Measurements from ENCODE around the gene TGFBR3. TPM values are rescaled to one million over a fixed set of nuclear protein-coding genes. Genes with fewer than 3 reads are reported as not detected.

TGFBR3 gene
- total and polyA plus RNA-seq, 7 donors: 5.1 to 24.5 (median 8.9) TPM

DNA sequence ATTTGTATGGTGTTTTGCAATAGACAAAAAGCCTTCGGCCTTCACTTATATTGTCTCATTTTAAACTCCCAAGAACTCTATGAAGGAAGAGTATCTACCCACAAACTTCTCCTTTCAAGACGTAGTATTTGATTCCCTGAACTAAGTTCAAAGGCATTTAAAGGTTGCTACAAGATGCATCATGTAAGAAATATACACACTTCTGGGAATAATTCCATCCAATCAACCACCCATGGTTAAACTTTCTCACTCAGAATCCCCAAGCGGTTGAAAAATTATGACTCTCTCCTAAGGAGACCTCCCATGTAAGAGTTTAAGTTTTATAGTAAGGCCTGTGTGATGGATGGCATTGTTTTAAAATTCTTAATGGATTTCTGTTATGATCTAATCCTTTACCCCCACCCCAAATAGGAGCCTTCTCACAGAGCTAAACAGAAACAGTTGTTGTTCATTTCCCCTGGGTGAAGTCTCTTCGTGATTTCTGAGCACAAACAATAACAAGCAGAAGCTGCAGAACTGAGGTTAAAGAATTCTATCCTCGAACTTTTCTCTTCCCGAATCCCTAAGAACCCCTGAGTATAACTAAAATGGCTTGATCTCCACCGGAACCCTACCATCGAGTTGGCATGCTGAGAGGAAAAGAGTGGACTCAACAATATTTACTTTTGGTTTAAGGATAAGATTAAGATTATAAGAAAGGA is 185.0 kb downstream of the TGFBR3 start:
- 59 to 69% (median 59%) methylated on average over 8 of the region's 8 CpGs for WGBS, 3 donors

DNA sequence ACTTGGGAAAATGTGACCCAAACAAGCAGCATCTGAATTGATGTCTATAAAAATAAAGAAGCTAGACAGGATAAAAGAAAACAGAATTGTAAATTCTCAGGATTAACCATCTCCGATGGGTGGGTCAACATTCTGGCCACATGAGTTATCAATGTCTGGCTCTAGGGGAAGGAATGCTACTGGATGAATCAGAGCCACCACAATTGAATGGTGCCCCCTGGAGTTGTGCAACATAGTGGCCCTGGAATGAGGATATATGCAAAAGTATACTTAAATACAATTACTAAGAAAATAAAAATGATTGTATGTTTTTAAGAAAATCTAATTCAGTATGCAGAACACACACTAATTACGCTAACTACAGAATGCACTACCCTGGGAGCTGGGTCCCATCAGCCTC is 185.6 kb downstream of the TGFBR3 start:
- intact Hi-C loops (cut with DNase I): no loop called here
- Histone ChIP-seq H3K27me3 (ENCODE audit: insufficient read depth in 3 of 3, low read length in 2 of 3) (no peaks in the 10 kb centered on the region), H3K4me3 (no peak overlapping the region), H3K4me1 (peaks cover 6% of the 10 kb centered on the region), H3K27ac (no peak overlapping the region), H3K9me3 (no peaks in the 10 kb centered on the region), H3K36me3 (ENCODE audit: insufficient read depth in 1 of 2, low read depth in 1 of 2) (peaks cover 0 to 4% of the 10 kb centered on the region in 2 donors)
- TF ChIP-seq, protein P1, sequence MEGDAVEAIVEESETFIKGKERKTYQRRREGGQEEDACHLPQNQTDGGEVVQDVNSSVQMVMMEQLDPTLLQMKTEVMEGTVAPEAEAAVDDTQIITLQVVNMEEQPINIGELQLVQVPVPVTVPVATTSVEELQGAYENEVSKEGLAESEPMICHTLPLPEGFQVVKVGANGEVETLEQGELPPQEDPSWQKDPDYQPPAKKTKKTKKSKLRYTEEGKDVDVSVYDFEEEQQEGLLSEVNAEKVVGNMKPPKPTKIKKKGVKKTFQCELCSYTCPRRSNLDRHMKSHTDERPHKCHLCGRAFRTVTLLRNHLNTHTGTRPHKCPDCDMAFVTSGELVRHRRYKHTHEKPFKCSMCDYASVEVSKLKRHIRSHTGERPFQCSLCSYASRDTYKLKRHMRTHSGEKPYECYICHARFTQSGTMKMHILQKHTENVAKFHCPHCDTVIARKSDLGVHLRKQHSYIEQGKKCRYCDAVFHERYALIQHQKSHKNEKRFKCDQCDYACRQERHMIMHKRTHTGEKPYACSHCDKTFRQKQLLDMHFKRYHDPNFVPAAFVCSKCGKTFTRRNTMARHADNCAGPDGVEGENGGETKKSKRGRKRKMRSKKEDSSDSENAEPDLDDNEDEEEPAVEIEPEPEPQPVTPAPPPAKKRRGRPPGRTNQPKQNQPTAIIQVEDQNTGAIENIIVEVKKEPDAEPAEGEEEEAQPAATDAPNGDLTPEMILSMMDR (IDR thresholded peaks at IDR 0.05): no peak
- no peak for ATAC-seq
- DNase-seq: no peak
- 83 to 91% (median 90%) methylated on average over 2 of the region's 2 CpGs for WGBS, 3 donors

More for the DNA sequence above, 185.0 kb downstream of the TGFBR3 start:
- Histone ChIP-seq H3K27me3 (ENCODE audit: insufficient read depth in 3 of 3, low read length in 2 of 3) (no peaks in the 10 kb centered on the region), H3K27ac (no peak overlapping the region), H3K4me3 (no peak overlapping the region), H3K4me1 (peaks cover 6% of the 10 kb centered on the region), H3K9me3 (no peaks in the 10 kb centered on the region), H3K36me3 (ENCODE audit: insufficient read depth in 1 of 2, low read depth in 1 of 2) (no peaks in the 10 kb centered on the region)
- intact Hi-C loops (cut with DNase I): no loop called here
- ATAC-seq (no peak), DNase-seq (no peak)
- TF ChIP-seq, protein P1 (IDR thresholded peaks at IDR 0.05): no peak

DNA sequence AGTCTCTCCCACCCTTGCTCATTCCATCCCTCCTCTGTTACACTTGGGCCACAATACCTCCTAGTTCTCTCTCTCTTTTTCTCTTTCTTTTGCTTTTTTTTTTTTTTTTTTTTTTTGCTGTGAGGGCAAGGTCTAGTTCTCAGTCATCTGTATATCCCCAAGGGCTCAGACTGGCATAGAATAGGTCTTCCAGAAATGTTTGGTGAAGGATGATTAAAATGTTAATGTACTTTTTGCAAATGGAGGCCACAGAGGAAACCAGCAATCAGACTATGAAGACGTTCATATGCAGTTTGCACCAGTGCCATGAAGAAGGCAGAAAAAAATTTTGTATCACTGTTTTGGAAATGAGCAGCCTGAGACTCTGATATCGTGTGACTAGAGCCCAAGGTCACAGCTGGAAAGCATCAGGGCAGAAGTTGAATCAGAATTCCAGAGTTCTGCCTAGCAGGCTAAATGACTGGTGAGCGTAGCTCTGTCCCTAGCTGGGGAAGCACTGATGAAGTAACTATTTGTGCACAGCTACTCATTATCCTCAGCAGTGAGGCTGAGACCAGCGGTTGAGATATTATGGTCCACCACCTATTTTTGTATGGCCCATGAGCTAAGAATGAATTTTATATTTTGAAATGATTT is 186.5 kb downstream of the TGFBR3 start:
- Histone ChIP-seq H3K36me3 (ENCODE audit: insufficient read depth in 1 of 2, low read depth in 1 of 2) (peaks cover 0 to 12% of the 10 kb centered on the region in 2 donors), H3K4me3 (no peak overlapping the region), H3K4me1 (peaks cover 6% of the 10 kb centered on the region), H3K9me3 (no peaks in the 10 kb centered on the region), H3K27me3 (ENCODE audit: insufficient read depth in 3 of 3, low read length in 2 of 3) (no peaks in the 10 kb centered on the region), H3K27ac (no peak overlapping the region)
- DNase-seq: peak in 1 of 2 donors; percentile 26
- 61 to 66% (median 65%) methylated on average over 4 of the region's 4 CpGs for WGBS, 3 donors
- ATAC-seq: peak in 3 of 4 donors; percentile 56 to 64 (median 61)
- TF ChIP-seq, protein P1 (IDR thresholded peaks at IDR 0.05): no peak
- intact Hi-C loops (cut with DNase I): no loop called here

DNA sequence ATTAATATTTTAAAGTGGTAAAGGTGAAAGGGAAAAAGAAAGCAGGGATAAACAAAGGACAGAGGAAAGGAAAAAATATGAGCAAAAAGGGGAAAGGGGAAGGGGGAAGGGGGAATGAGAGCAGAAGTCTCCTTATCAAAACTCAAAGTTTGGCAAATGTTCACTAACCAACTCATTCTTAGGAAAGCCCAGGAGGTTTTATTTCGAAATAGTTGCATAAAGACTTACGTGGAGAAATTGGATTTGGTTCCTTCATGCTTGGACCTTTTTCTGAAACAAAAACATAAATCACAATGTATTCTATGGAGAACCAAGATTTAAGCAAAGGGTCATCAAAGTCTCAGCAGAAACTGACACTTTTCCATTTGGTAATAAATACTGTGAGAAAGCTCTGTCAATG is 188.1 kb downstream of the TGFBR3 start:
- DNase-seq (no peak), ATAC-seq (no peak)
- TF ChIP-seq, protein P1 (IDR thresholded peaks at IDR 0.05): no peak
- Histone ChIP-seq H3K9me3 (no peaks in the 10 kb centered on the region), H3K4me3 (no peak overlapping the region), H3K36me3 (ENCODE audit: insufficient read depth in 1 of 2, low read depth in 1 of 2) (peaks cover 0 to 12% of the 10 kb centered on the region in 2 donors), H3K27ac (no peak overlapping the region), H3K27me3 (ENCODE audit: insufficient read depth in 3 of 3, low read length in 2 of 3) (no peaks in the 10 kb centered on the region), H3K4me1 (peaks cover 19% of the 10 kb centered on the region)
- 61 to 63% (median 62%) methylated on average over 2 of the region's 2 CpGs for WGBS, 3 donors
- intact Hi-C loops (cut with DNase I): no loop called here

All from psoas muscle (tissue), 8 donors.